Stomach (tissue), 9 donors: Measurements from ENCODE around the gene LUZP2. TPM values are rescaled to one million over a fixed set of nuclear protein-coding genes. Genes with fewer than 3 reads are reported as not detected.
A peak's percentile ranks its signal among the peaks of the same experiment; 100 is the strongest.

Experiments
- DNase-seq, 2 donors: peaks; one replicate each; pipeline versions ENCODE4 v3.0.0 to v3.0.0-alpha.2; 2013 to 2019
- H3K27ac ChIP-seq, 5 donors: fragments of 200-600 bp in 4 of 5; sonication (generic) in 4 of 5; one replicate each; pipeline ENCODE4 v1.5.1; 2013 to 2019; ENCODE audit warnings: mild to moderate bottlenecking in 1 of 5, moderate library complexity in 1 of 5
- H3K27me3 ChIP-seq, 3 donors: fragments of 200-600 bp; sonication (generic); one replicate each; pipeline ENCODE4 v1.5.1; 2017 to 2019; ENCODE audit warnings: mixed run types in 1 of 3
- H3K36me3 ChIP-seq, 4 donors: fragments of 200-600 bp; sonication (generic); 1 replicate in 3 of 4; 2 replicates in 1 of 4; pipeline ENCODE4 v1.5.1; 2016 to 2019
- H3K4me1 ChIP-seq, 4 donors: fragments of 200-600 bp; sonication (generic); one replicate each; pipeline ENCODE4 v1.5.1; 2016 to 2019
- H3K4me3 ChIP-seq, 4 donors: fragments of 200-600 bp; sonication (generic) in 3 of 4; one replicate each; pipeline ENCODE4 v1.5.1; 2016 to 2019; ENCODE audit warnings: mild to moderate bottlenecking in 1 of 4
- H3K9me3 ChIP-seq, 4 donors: fragments of 200-600 bp; sonication (generic); one replicate each; pipeline ENCODE4 v1.5.1; 2016 to 2019
- CTCF ChIP-seq, 7 experiments: fragments of 450-650 bp in 4 of 7; fragments of 200-600 bp in 3 of 7; sonication (generic) in 3 of 7; IDR thresholded peaks; one replicate each; pipeline ENCODE4 v1.5.1; 2016 to 2019; ENCODE audit warnings: antibody characterized with exemption in 7 of 7, control low read depth in 2 of 7, mild to moderate bottlenecking in 1 of 7
- EP300 ChIP-seq: sonication (generic); formaldehyde crosslinking; IDR thresholded peaks from one replicate; pipeline ENCODE4 v1.6.1; 2017; ENCODE audit warnings: antibody characterized with exemption
- POLR2A ChIP-seq, 4 donors: fragments of 450-650 bp; IDR thresholded peaks; one replicate each; pipeline ENCODE4 v1.6.1; 2016; ENCODE audit warnings: antibody characterized with exemption in 4 of 4, control low read depth in 2 of 4, mild to moderate bottlenecking in 1 of 4, moderate library complexity in 1 of 4
- POLR2AphosphoS5 ChIP-seq, 3 donors: sonication (generic); formaldehyde crosslinking; IDR thresholded peaks; one replicate each; pipeline ENCODE4 v1.6.1; 2016; ENCODE audit warnings: antibody characterized with exemption in 3 of 3
- WGBS, 5 donors: extraction: QIAGEN DNeasy Blood & Tissue Kit in 3 of 5; methylation state at CpG; one replicate each; pipeline versions ENCODE4 v1.1.5 to v1.1.7; 2013 to 2018; 5-methylcytosine and 5-hydroxymethylcytosine counted together
- intact Hi-C: fragments of 100-400 bp; cut with DNase I; formaldehyde crosslinking; loops from one replicate; pipeline ENCODE4 v1.15.1; 2023; ENCODE audit warnings: low total_unique reads
- polyA plus RNA-seq, 3 donors: library from polyadenylated mRNA; stranded (reverse); fragments of 200-250 nt; gene quantifications; one replicate each; pipeline ENCODE4 v1.2.3, GENCODE V29; 2013
- total RNA-seq, 5 donors: library from RNA; depleted of rRNA; stranded (reverse); fragments of >200 nt; gene quantifications; one replicate each; pipeline versions ENCODE4 v1.1.0 to v1.2.3, GENCODE V29; 2014 to 2016
- donor health status: healthy with polysubstance abuse.
- donor health status: Bipolar disorder and iron deficiency.
- donor health status: healthy.

The LUZP2 gene
- total and polyA plus RNA-seq, 8 donors: 0.06 to 6.8 (median 0.23) TPM; not detected in 4

- intact Hi-C loops: no loop called here
- H3K4me1 ChIP-seq: no peaks in the 10 kb centered on the region
- H3K4me3 ChIP-seq: no peak overlapping the region
- no peak overlapping the region for H3K27ac ChIP-seq
- H3K27me3 ChIP-seq: no peaks in the 10 kb centered on the region
- peaks cover 0 to 5% (median 0%) of the 10 kb centered on the region in 4 donors for H3K9me3 ChIP-seq
- WGBS, 5 donors: 68 to 89% (median 83%) methylated on average over 1 of the region's 1 CpG
- no peaks in the 10 kb centered on the region for H3K36me3 ChIP-seq
- TF ChIP-seq EP300 (no peak), POLR2A (IDR thresholded peaks at IDR 0.05) (no peak), POLR2AphosphoS5 (IDR thresholded peaks at IDR 0.05) (no peak)
- no peak for DNase-seq
These were observed 189.0 kb downstream of the LUZP2 start for GRCh38 chr11:24685821-24686220.

- no peak for DNase-seq
- 82 to 94% (median 88%) methylated on average over 3 of the region's 3 CpGs for WGBS, 5 donors
- TF ChIP-seq POLR2A (IDR thresholded peaks at IDR 0.05) (no peak), CTCF (IDR thresholded peaks at IDR 0.05) (no peak), POLR2AphosphoS5 (IDR thresholded peaks at IDR 0.05) (no peak), EP300 (no peak)
- Histone ChIP-seq H3K4me1 (no peaks in the 10 kb centered on the region), H3K27ac (no peak overlapping the region), H3K27me3 (no peaks in the 10 kb centered on the region), H3K36me3 (no peaks in the 10 kb centered on the region), H3K9me3 (peaks cover 0 to 5% (median 0%) of the 10 kb centered on the region in 4 donors), H3K4me3 (no peak overlapping the region)
- intact Hi-C loops: no loop called here
These were observed 190.8 kb downstream of the LUZP2 start for GRCh38 chr11:24687531-24688147.

- Histone ChIP-seq H3K36me3 (no peaks in the 10 kb centered on the region), H3K27me3 (no peaks in the 10 kb centered on the region), H3K9me3 (peaks cover 0 to 5% (median 0%) of the 10 kb centered on the region in 4 donors), H3K4me3 (no peak overlapping the region), H3K27ac (no peak overlapping the region), H3K4me1 (no peaks in the 10 kb centered on the region)
- 34 to 59% (median 53%) methylated on average over 2 of the region's 2 CpGs for WGBS, 5 donors
- intact Hi-C loops: no loop called here
- no peak for TF ChIP-seq CTCF (IDR thresholded peaks at IDR 0.05)
- TF ChIP-seq POLR2A (IDR thresholded peaks at IDR 0.05): no peak
- TF ChIP-seq POLR2AphosphoS5 (IDR thresholded peaks at IDR 0.05): no peak
- no peak for TF ChIP-seq EP300
- DNase-seq: peak in 1 of 2 donors; percentile 8
These were observed 192.1 kb downstream of the LUZP2 start for GRCh38 chr11:24688981-24689380.

- intact Hi-C loops: no loop called here
These were observed 200.8 kb downstream of the LUZP2 start for GRCh38 chr11:24697522-24698111.

GRCh38 chr11:24704716-24705115 lies 207.9 kb downstream of the LUZP2 start:
- no peak overlapping the region for H3K27ac ChIP-seq
- no peaks in the 10 kb centered on the region for H3K4me1 ChIP-seq
- H3K9me3 ChIP-seq: no peaks in the 10 kb centered on the region
- H3K27me3 ChIP-seq: no peaks in the 10 kb centered on the region
- H3K4me3 ChIP-seq: no peak overlapping the region
- no peaks in the 10 kb centered on the region for H3K36me3 ChIP-seq
- TF ChIP-seq CTCF (IDR thresholded peaks at IDR 0.05): no peak
- intact Hi-C loops: no loop called here
- no peak for DNase-seq

More at GRCh38 chr11:24697522-24698111, 200.8 kb downstream of the LUZP2 start:
- H3K4me3 ChIP-seq: no peak overlapping the region
- no peak for TF ChIP-seq EP300
- no peak for TF ChIP-seq POLR2AphosphoS5 (IDR thresholded peaks at IDR 0.05)
- no peaks in the 10 kb centered on the region for H3K4me1 ChIP-seq
- WGBS, 5 donors: 74 to 82% (median 80%) methylated on average over 3 of the region's 3 CpGs
- H3K9me3 ChIP-seq: peaks cover 0 to 7% (median 0%) of the 10 kb centered on the region in 4 donors
- H3K27ac ChIP-seq: no peak overlapping the region
- no peaks in the 10 kb centered on the region for H3K27me3 ChIP-seq
- DNase-seq: no peak
- no peaks in the 10 kb centered on the region for H3K36me3 ChIP-seq
